Dendritic cell treated with granulocyte-macrophage colony-stimulating factor and Interleukin-4, amounts not matched to agents 40 ng/mL and 50 ng/mL, for 4 days (primary cell): ENCODE measurements around the gene ACOT9.
"Not testable (repeated sequence)": the region's sequence is repeated elsewhere in the genome, so short reads cannot be mapped to it uniquely, and the experiment has no call there.

ENCODE experiments used
- H3K27ac Mint-ChIP-seq: one replicate; pipeline ENCODE4 v1.8.0; 2022; ENCODE audit warnings: mild to moderate bottlenecking, mixed read lengths
- H3K27me3 Mint-ChIP-seq: one replicate; pipeline ENCODE4 v1.8.0; 2022; ENCODE audit warnings: mild to moderate bottlenecking, mixed read lengths
- H3K36me3 Mint-ChIP-seq: one replicate; pipeline ENCODE4 v1.8.0; 2022; ENCODE audit warnings: low read depth, mixed read lengths
- H3K4me1 Mint-ChIP-seq: one replicate; pipeline ENCODE4 v1.8.0; 2022; ENCODE audit warnings: low read depth, mixed read lengths
- H3K4me3 Mint-ChIP-seq: one replicate; pipeline ENCODE4 v1.8.0; 2022; ENCODE audit warnings: mild to moderate bottlenecking, moderate library complexity, mixed read lengths
- H3K9me3 Mint-ChIP-seq: one replicate; pipeline ENCODE4 v1.8.0; 2022; ENCODE audit warnings: mixed read lengths
- intact Hi-C: fragments of 100-400 bp; cut with micrococcal nuclease; formaldehyde crosslinking; loops from one replicate; pipeline ENCODE4 v1.15.0; 2022

The ACOT9 gene

GRCh38 chrX:23705235-23705634 lies 37.8 kb downstream of the ACOT9 start:
- Mint-ChIP-seq H3K4me3 (no peak overlapping the region), H3K27ac (no peak overlapping the region), H3K4me1 (no peaks in the 10 kb centered on the region), H3K27me3 (no peaks in the 10 kb centered on the region), H3K36me3 (peaks cover 56% of the 10 kb centered on the region), H3K9me3 (no peaks in the 10 kb centered on the region)
- intact Hi-C loops: no loop called here

- Mint-ChIP-seq H3K36me3 (peaks cover 56% of the 10 kb centered on the region), H3K27me3 (no peaks in the 10 kb centered on the region), H3K9me3 (no peaks in the 10 kb centered on the region), H3K4me1 (peaks cover 5% of the 10 kb centered on the region), H3K27ac (no peak overlapping the region), H3K4me3 (no peak overlapping the region)
- intact Hi-C loops: no loop called here
These were observed 38.3 kb downstream of the ACOT9 start for GRCh38 chrX:23704673-23705206.

DNA sequence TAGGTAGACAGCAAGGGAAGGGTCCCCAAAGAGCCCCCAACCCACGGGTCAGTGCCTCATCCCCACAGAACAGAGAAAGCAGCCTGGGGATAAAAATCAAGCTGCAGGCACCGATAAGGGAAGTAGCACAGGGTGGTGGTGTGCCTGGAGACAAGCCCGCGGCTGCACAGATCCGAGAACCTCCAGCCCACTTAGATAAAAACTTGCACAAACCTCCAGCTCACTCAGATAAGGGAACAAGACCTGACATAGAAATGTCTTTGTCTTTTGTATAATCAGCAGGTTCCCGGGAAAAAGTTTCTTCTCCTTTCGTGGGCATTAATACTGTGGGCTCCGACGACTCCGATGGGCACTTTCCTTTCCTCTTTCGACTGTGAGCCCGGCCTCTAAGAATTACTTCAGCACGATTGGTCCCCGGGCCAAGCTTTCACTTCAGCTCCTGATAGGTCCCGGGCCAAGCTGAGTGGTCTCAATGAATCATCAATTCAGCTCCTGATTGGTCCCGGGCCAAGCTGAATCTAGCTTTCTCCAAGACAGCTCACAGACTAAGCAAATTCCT lies 43.4 kb downstream of the ACOT9 start:
- H3K27me3 Mint-ChIP-seq: no peaks in the 10 kb centered on the region
- peaks cover 10% of the 10 kb centered on the region for H3K4me1 Mint-ChIP-seq
- H3K9me3 Mint-ChIP-seq: no peaks in the 10 kb centered on the region
- intact Hi-C loops: loop anchor here (10.0 kb wide), 1 partner anchor 45 kb away; the partner anchor contains the start of gene ACOT9
- peak overlapping the region; percentile 46 for H3K4me3 Mint-ChIP-seq
- peaks cover 27% of the 10 kb centered on the region for H3K36me3 Mint-ChIP-seq
- H3K27ac Mint-ChIP-seq: peak overlapping the region; percentile 58

GRCh38 chrX:23694606-23695005 lies 48.5 kb downstream of the ACOT9 start:
- intact Hi-C loops: loop anchor here (1.0 to 10.0 kb wide), 2 partner anchors 50 to 208 kb away; partner anchors contain the start of gene ACOT9
- no peaks in the 10 kb centered on the region for H3K9me3 Mint-ChIP-seq
- H3K4me1 Mint-ChIP-seq: peaks cover 4% of the 10 kb centered on the region
- H3K27me3 Mint-ChIP-seq: no peaks in the 10 kb centered on the region
- H3K27ac Mint-ChIP-seq: no peak overlapping the region
- H3K4me3 Mint-ChIP-seq: no peak overlapping the region
- no peaks in the 10 kb centered on the region for H3K36me3 Mint-ChIP-seq

- H3K27ac Mint-ChIP-seq: no peak overlapping the region
- H3K36me3 Mint-ChIP-seq: peaks cover under 1% of the 10 kb centered on the region
- H3K9me3 Mint-ChIP-seq: no peaks in the 10 kb centered on the region
- H3K27me3 Mint-ChIP-seq: no peaks in the 10 kb centered on the region
- intact Hi-C loops: loop anchor here (10.0 kb wide), 1 partner anchor 53 kb away; the partner anchor contains the start of gene ACOT9
- H3K4me1 Mint-ChIP-seq: no peaks in the 10 kb centered on the region
- no peak overlapping the region for H3K4me3 Mint-ChIP-seq
These were observed 50.9 kb downstream of the ACOT9 start for GRCh38 chrX:23692166-23692565.

DNA sequence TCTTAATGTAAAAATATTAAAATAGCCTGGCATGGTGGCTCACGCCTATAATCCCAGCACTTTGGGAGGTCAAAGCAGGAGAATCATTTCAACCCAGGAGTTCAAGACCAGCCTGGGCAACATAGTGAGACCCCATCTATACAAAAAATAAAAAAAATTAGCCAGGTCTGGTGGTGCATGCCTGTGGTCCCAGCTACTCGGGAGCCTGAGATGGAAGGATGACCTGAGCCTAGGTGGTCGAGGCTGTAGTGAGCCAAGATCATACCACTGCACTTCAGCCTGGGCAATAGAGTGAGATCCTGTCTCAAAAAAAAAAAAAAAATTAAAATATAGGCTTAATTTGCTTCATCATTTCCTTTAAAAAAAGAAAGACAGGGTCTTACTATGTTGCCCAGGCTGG lies 66.6 kb downstream of the ACOT9 start:
- H3K9me3 Mint-ChIP-seq, H3K4me3 Mint-ChIP-seq, intact Hi-C loops, H3K27me3 Mint-ChIP-seq, H3K27ac Mint-ChIP-seq, H3K4me1 Mint-ChIP-seq: not testable (repeated sequence)
- peaks cover 12% of the 10 kb centered on the region for H3K36me3 Mint-ChIP-seq

- intact Hi-C loops: no loop called here
- Mint-ChIP-seq H3K9me3 (no peaks in the 10 kb centered on the region), H3K4me1 (no peaks in the 10 kb centered on the region), H3K4me3 (no peak overlapping the region), H3K36me3 (peaks cover 12% of the 10 kb centered on the region), H3K27ac (no peak overlapping the region), H3K27me3 (no peaks in the 10 kb centered on the region)
These were observed 70.0 kb downstream of the ACOT9 start for GRCh38 chrX:23673108-23673507.

GRCh38 chrX:23670528-23670927 lies 72.5 kb downstream of the ACOT9 start:
- intact Hi-C loops: no loop called here
- Mint-ChIP-seq H3K4me1 (peaks cover 8% of the 10 kb centered on the region), H3K27ac (no peak overlapping the region), H3K36me3 (no peaks in the 10 kb centered on the region), H3K9me3 (no peaks in the 10 kb centered on the region), H3K27me3 (no peaks in the 10 kb centered on the region), H3K4me3 (no peak overlapping the region)

DNA sequence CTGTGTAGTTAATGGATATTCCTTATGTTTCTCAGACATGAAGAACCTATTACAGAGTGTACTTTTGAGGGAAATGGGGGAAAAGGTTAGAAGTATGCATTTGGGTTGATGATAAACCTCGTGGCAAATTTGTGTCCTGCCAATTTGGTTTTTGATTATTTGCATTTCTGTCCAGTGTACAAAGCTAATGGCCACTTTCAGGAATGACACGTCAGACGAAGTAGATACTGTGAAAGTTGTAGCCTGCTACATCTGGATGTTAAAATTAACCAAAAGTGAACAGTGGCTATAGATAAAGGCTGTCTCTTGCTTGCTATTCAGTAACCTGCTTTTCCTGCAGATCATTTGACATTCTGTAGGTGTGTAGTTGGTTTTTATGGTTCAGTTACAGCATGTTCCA lies 74.7 kb downstream of the ACOT9 start:
- H3K9me3 Mint-ChIP-seq: no peaks in the 10 kb centered on the region
- H3K27ac Mint-ChIP-seq: peak overlapping the region; percentile 85
- peaks cover 8% of the 10 kb centered on the region for H3K4me1 Mint-ChIP-seq
- H3K36me3 Mint-ChIP-seq: no peaks in the 10 kb centered on the region
- no peaks in the 10 kb centered on the region for H3K27me3 Mint-ChIP-seq
- intact Hi-C loops: no loop called here
- H3K4me3 Mint-ChIP-seq: peak overlapping the region; percentile 79

- Mint-ChIP-seq H3K9me3 (no peaks in the 10 kb centered on the region), H3K36me3 (no peaks in the 10 kb centered on the region), H3K27me3 (no peaks in the 10 kb centered on the region), H3K4me1 (peaks cover 9% of the 10 kb centered on the region), H3K4me3 (peak within 1 kb of the TSS; percentile 79), H3K27ac (peak within 1 kb of the TSS; percentile 85)
- intact Hi-C loops: no loop called here
These were observed 75.6 kb downstream of the ACOT9 start, which contains the start of gene PRDX4 for GRCh38 chrX:23667239-23668177. TSS of gene PRDX4 (plus strand) at chrX:23667493. CDS start at chrX:23667571, 78 bp downstream.

GRCh38 chrX:23666282-23666681 lies 76.8 kb downstream of the ACOT9 start:
- intact Hi-C loops: no loop called here
- peaks cover 13% of the 10 kb centered on the region for H3K4me1 Mint-ChIP-seq
- H3K27ac Mint-ChIP-seq: peak overlapping the region; percentile 85
- no peaks in the 10 kb centered on the region for H3K36me3 Mint-ChIP-seq
- H3K27me3 Mint-ChIP-seq: no peaks in the 10 kb centered on the region
- H3K4me3 Mint-ChIP-seq: no peak overlapping the region
- H3K9me3 Mint-ChIP-seq: no peaks in the 10 kb centered on the region

GRCh38 chrX:23664496-23664895 lies 78.6 kb downstream of the ACOT9 start:
- H3K27me3 Mint-ChIP-seq: no peaks in the 10 kb centered on the region
- no peak overlapping the region for H3K4me3 Mint-ChIP-seq
- peaks cover 13% of the 10 kb centered on the region for H3K4me1 Mint-ChIP-seq
- no peaks in the 10 kb centered on the region for H3K9me3 Mint-ChIP-seq
- no peaks in the 10 kb centered on the region for H3K36me3 Mint-ChIP-seq
- intact Hi-C loops: no loop called here
- H3K27ac Mint-ChIP-seq: no peak overlapping the region

GRCh38 chrX:23662853-23663252 lies 80.2 kb downstream of the ACOT9 start:
- Mint-ChIP-seq H3K27ac (no peak overlapping the region), H3K27me3 (no peaks in the 10 kb centered on the region), H3K36me3 (no peaks in the 10 kb centered on the region), H3K4me3 (no peak overlapping the region), H3K9me3 (no peaks in the 10 kb centered on the region), H3K4me1 (peaks cover 13% of the 10 kb centered on the region)
- intact Hi-C loops: no loop called here

DNA sequence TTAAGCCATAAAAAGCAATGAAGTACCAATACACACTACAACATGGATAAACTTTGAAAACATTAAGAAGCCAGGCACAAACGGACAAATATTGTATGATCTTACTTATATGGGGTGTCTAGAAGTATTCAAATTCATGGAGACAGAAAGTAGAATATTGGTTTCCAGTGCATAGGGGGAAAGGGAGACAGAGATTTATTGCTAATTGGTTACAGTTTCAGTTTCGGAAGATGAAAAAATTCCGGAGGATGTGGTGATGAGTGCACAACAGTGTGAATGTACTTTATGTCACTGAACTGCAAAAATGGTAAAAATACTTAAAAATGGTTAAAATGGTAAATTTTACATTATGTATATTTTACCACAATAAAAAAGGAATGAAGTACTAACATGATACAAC lies 80.9 kb downstream of the ACOT9 start:
- Mint-ChIP-seq H3K27me3 (no peaks in the 10 kb centered on the region), H3K27ac (no peak overlapping the region), H3K36me3 (no peaks in the 10 kb centered on the region), H3K4me3 (no peak overlapping the region), H3K4me1 (peaks cover 13% of the 10 kb centered on the region), H3K9me3 (no peaks in the 10 kb centered on the region)
- intact Hi-C loops: no loop called here
